ENCODE measurements around the gene FAF1. TPM values are rescaled to one million over a fixed set of nuclear protein-coding genes. Genes with fewer than 3 reads are reported as not detected.

The FAF1 gene
- total and polyA plus RNA-seq, 9 of the 15 experiments (the other 6 are each of a cell fraction or from before 2014, with no cell fraction given), result 48.7 to 225 (median 118) TPM

GRCh38 chr1:50417946-50418599 is 542.0 kb downstream of the FAF1 start:
- Histone ChIP-seq H3K27ac (ENCODE audit: extremely low read depth, low read depth, low read length) (no peak overlapping the region), H3K9me3 (replicated peaks; ENCODE audit: control insufficient read depth, insufficient read depth, low read depth, low read length) (no peaks in the 10 kb centered on the region), H4K20me1 (replicated peaks; ENCODE audit: control insufficient read depth, insufficient read depth, low read length) (0 out of 2 replicates have a peak, but pooled peaks cover 3% of the 10 kb centered on the region), H3K79me2 (ENCODE audit: control insufficient read depth, insufficient read depth, low read length) (no peaks in the 10 kb centered on the region), H3K9ac (ENCODE audit: insufficient read depth in 1 of 2, low read depth in 2 of 2, low read length in 2 of 2) (no peak overlapping the region), H3K4me3 (no peak overlapping the region), H3K9me1 (ENCODE audit: control insufficient read depth, insufficient read depth, low read length) (no peaks in the 10 kb centered on the region), H3K4me2 (ENCODE audit: insufficient read depth, low read length) (no peak overlapping the region), H2AFZ (ENCODE audit: low read depth, low read length) (no peak overlapping the region), H3K36me3 (ENCODE audit: control insufficient read depth, insufficient read depth, low read length) (no peaks in the 10 kb centered on the region), H3K4me1 (replicated peaks in 1 of 2; ENCODE audit: control insufficient read depth in 2 of 2, insufficient read depth in 2 of 2, low read length in 2 of 2) (peaks cover 0 to 39% of the 10 kb centered on the region in 2 experiments; a peak in 1 of 5 replicates), H3K27me3 (ENCODE audit: control insufficient read depth in 2 of 2, insufficient read depth in 2 of 2, low read length in 2 of 2) (peaks cover 76 to 92% of the 10 kb centered on the region in 2 experiments)
- POLR2A ChIA-PET, result interaction anchor here (0.7 kb wide), 1 partner anchor 8 kb away, joined by 3 read pairs; no protein-coding TSS in a partner anchor
- ATAC-seq (no peak), DNase-seq (ENCODE audit: extremely low read depth in 1 of 4, low spot score in 3 of 4) (peak in 3 of 4 experiments; percentile 7 to 12 (median 10)), FAIRE-seq (no peak)
- TF ChIP-seq ZNF511 (CRISPR knock-in tag; IDR thresholded peaks at IDR 0.05) (no peak), RERE (CRISPR knock-in tag; IDR thresholded peaks at IDR 0.05; ENCODE audit: borderline replicate concordance) (no peak), CBX5 (IDR thresholded peaks at IDR 0.05; ENCODE audit: borderline replicate concordance, low read depth) (no peak), PTRF (tag; IDR thresholded peaks at IDR 0.05) (no peak), ZBTB12 (CRISPR knock-in tag; IDR thresholded peaks at IDR 0.05) (no peak), PTTG1 (tag; IDR thresholded peaks at IDR 0.05; ENCODE audit: low read depth) (no peak)
- in situ Hi-C loops (cut with MboI) (no loop called here), intact Hi-C loops (cut with micrococcal nuclease) (no loop called here)
- WGBS (ENCODE audit: insufficient coverage, low coverage, missing lambda C conversion rate), result 31% methylated on average over 19 of the region's 20 CpGs
- CTCF ChIA-PET (ENCODE audit: low intra/inter-chr PET ratio), result no interaction called here
- no TSS peak for BruUV-seq (replicated peaks)

Measured in K562 (cell line).